GM19468 (cell line): ENCODE results near the gene SHOC2.

Source experiments
- ATAC-seq: cut with Tn5 transposase; IDR thresholded peaks from one replicate; pipeline ENCODE4 v1.9.1; 2021; ENCODE audit warnings: mild to moderate bottlenecking, moderate library complexity, moderate number of reproducible peaks; ENCODE audit not compliant: unreplicated experiment; ENCODE audit errors: extremely low read depth

SHOC2 gene

GRCh38 chr10:111034598-111035310, 115.3 kb downstream of the SHOC2 start:
- no peak for ATAC-seq

- no peak for ATAC-seq
Observed at GRCh38 chr10:111035542-111035941, 116.1 kb downstream of the SHOC2 start.

GRCh38 chr10:111037858-111038257, 118.5 kb downstream of the SHOC2 start:
- ATAC-seq = no peak

DNA sequence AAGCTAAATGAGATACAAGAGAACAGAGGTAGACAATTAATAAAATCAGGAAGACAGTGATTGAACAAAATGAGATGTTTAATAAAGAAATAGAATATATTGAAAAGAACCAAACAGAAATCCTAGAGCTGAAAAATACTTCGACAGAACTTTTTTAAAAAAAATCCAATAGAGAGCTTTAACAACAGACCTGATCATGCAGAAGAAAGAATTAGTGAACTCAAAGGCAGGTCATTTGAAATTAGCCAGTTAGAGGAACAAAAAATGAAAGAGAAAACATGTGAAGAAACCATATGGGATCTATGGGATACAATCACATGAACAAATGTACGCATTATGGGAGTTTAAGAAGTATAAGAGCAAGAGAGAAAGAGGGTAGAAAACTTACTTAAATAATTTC, 120.1 kb downstream of the SHOC2 start:
- no peak for ATAC-seq

GRCh38 chr10:111057006-111057405, 137.6 kb downstream of the SHOC2 start:
- no peak for ATAC-seq
